Endothelial cell of umbilical vein (primary cell): ENCODE data around the gene DGKI. TPM values are rescaled to one million over a fixed set of nuclear protein-coding genes. Genes with fewer than 3 reads are reported as not detected.

Experiments used
- BruUV-seq: library from RNA; stranded (reverse); fragments of 400-500 nt; replicated peaks from 2 replicates; lab custom pipeline; 2021; lab: Mats Ljungman, UMichigan
- CTCF ChIA-PET: fragments of 300-600, 350-600 bp; sonication (Branson Sonifier 250); formaldehyde crosslinking; loops from one replicate; lab custom pipeline; 2021; ENCODE audit warnings: antibody characterized with exemption, inconsistent platforms; lab: Charles Lee
- POLR2A ChIA-PET: fragments of 300-600, 350-600 bp; sonication (Branson Sonifier 250); formaldehyde crosslinking; loops from one replicate; lab custom pipeline; 2021; ENCODE audit warnings: antibody characterized with exemption, inconsistent platforms; lab: Charles Lee
- DNase-seq: peaks from one replicate; pipeline ENCODE4 v3.0.0-alpha.2; 2011; ENCODE audit warnings: low read depth, low spot score
- FAIRE-seq: peaks from 2 replicates; lab custom pipeline; 2011; peaks lifted over from hg19 to GRCh38; lab: Jason Lieb, UNC
- H2AFZ ChIP-seq: 2 replicates; pipeline ENCODE4 v1.6.0; 2012; ENCODE audit warnings: low read depth, low read length, control low read depth, inconsistent platforms
- H3K27ac ChIP-seq: 2 replicates; pipeline ENCODE4 v1.5.1; 2011; ENCODE audit warnings: low read depth, mild to moderate bottlenecking, control low read depth, low read length, moderate library complexity; ENCODE audit not compliant: insufficient read depth
- H3K27me3 ChIP-seq, 2 experiments: 2 replicates each; pipeline versions ENCODE4 v1.6.0 to v1.6.1; 2011; ENCODE audit warnings: low read length in 2 of 2, mixed read lengths in 1 of 2; ENCODE audit not compliant: control insufficient read depth in 2 of 2, insufficient read depth in 2 of 2
- H3K36me3 ChIP-seq, 2 experiments: 2 replicates in 1 of 2; 3 replicates in 1 of 2; pipeline ENCODE4 v1.5.1; 2011; ENCODE audit warnings: low read length in 2 of 2, mild to moderate bottlenecking in 1 of 2, moderate library complexity in 1 of 2; ENCODE audit not compliant: control insufficient read depth in 2 of 2, insufficient read depth in 2 of 2; ENCODE audit errors: extremely low read depth in 1 of 2
- H3K4me1 ChIP-seq: 3 replicates; pipeline ENCODE4 v1.5.1; 2011; ENCODE audit warnings: mild to moderate bottlenecking, low read length; ENCODE audit not compliant: control insufficient read depth, insufficient read depth; ENCODE audit errors: extremely low read depth
- H3K4me2 ChIP-seq: 2 replicates; pipeline ENCODE4 v1.6.1; 2011; ENCODE audit warnings: low read length, control low read depth, mixed read lengths; ENCODE audit not compliant: insufficient read depth
- H3K4me3 ChIP-seq, 3 experiments: fragments of 200-600 bp in 1 of 3; sonication (generic), shearing (Covaris generic) in 1 of 3; replicated peaks in 1 of 3; 2 replicates each; pipeline ENCODE4 v1.5.1; 2011 to 2016; ENCODE audit warnings: control low read depth in 3 of 3, low read length in 3 of 3, mild to moderate bottlenecking in 2 of 3, inconsistent platforms in 1 of 3, low read depth in 1 of 3, moderate library complexity in 1 of 3; ENCODE audit not compliant: insufficient read depth in 1 of 3
- H3K79me2 ChIP-seq: 2 replicates; pipeline ENCODE4 v1.6.0; 2012; ENCODE audit warnings: low read length, inconsistent platforms; ENCODE audit not compliant: control insufficient read depth, insufficient read depth
- H3K9ac ChIP-seq: replicated peaks from 2 replicates; pipeline ENCODE3; 2011; ENCODE audit warnings: low read length, control low read depth; ENCODE audit not compliant: insufficient read depth; ENCODE audit errors: extremely low read depth
- H3K9me1 ChIP-seq: replicated peaks from 3 replicates; pipeline ENCODE4 v1.6.0; 2011; ENCODE audit warnings: mild to moderate bottlenecking, low read length; ENCODE audit not compliant: control insufficient read depth, insufficient read depth; ENCODE audit errors: extremely low read depth
- H3K9me3 ChIP-seq: replicated peaks from 2 replicates; pipeline ENCODE4 v1.5.1; 2012; ENCODE audit warnings: low read length, inconsistent platforms; ENCODE audit not compliant: control insufficient read depth, insufficient read depth
- H4K20me1 ChIP-seq: replicated peaks from 2 replicates; pipeline ENCODE3; 2011; ENCODE audit warnings: mild to moderate bottlenecking, low read length; ENCODE audit not compliant: control insufficient read depth, insufficient read depth; ENCODE audit errors: extremely low read depth
- CTCF ChIP-seq, 2 donors: IDR thresholded peaks; 1 replicate in 1 of 2; 2 replicates in 1 of 2; pipeline ENCODE4 v1.5.1; 2011; ENCODE audit warnings: low read length in 2 of 2, mild to moderate bottlenecking in 2 of 2, moderate library complexity in 2 of 2, control low read depth in 1 of 2, inconsistent platforms in 1 of 2, low read depth in 1 of 2; ENCODE audit not compliant: insufficient read depth in 1 of 2; ENCODE audit errors: extremely low read depth in 1 of 2
- EZH2 ChIP-seq: IDR thresholded peaks from 2 replicates; pipeline ENCODE4 v1.6.1; 2012; ENCODE audit warnings: borderline replicate concordance, low read depth, mild to moderate bottlenecking, moderate library complexity, low read length, inconsistent platforms; ENCODE audit not compliant: severe bottlenecking
- FOS ChIP-seq: IDR thresholded peaks from 2 replicates; pipeline ENCODE4 v1.6.1; 2011; ENCODE audit warnings: mild to moderate bottlenecking, low read length, moderate library complexity, borderline replicate concordance; ENCODE audit not compliant: insufficient read depth
- GATA2 ChIP-seq: IDR thresholded peaks from 2 replicates; pipeline ENCODE4 v1.7.0; 2011; ENCODE audit warnings: low read depth, mild to moderate bottlenecking, moderate library complexity, mixed read lengths, low read length; ENCODE audit not compliant: insufficient read length, insufficient read depth
- JUN ChIP-seq: IDR thresholded peaks from 2 replicates; pipeline ENCODE4 v1.6.1; 2011; ENCODE audit warnings: borderline replicate concordance, low read depth; ENCODE audit not compliant: insufficient read length, insufficient read depth
- MYC ChIP-seq: IDR thresholded peaks from one replicate; pipeline ENCODE4 v1.6.1; 2011; ENCODE audit warnings: mild to moderate bottlenecking, low read depth, low read length
- POLR2A ChIP-seq: IDR thresholded peaks from 2 replicates; pipeline ENCODE4 v1.6.1; 2012; ENCODE audit warnings: low read depth, mild to moderate bottlenecking, control low read depth, low read length
- POLR2AphosphoS5 ChIP-seq: IDR thresholded peaks from 2 replicates; pipeline ENCODE4 v1.6.1; 2012; ENCODE audit warnings: low read depth, mild to moderate bottlenecking, control low read depth, low read length, moderate library complexity; ENCODE audit not compliant: insufficient read depth
- dilution Hi-C: fragments of 300-500 bp; cut with MboI; formaldehyde crosslinking; loops from one replicate; pipeline ENCODE4 v1.15.0; 2019; ENCODE audit warnings: low sequenced_read_pairs; ENCODE audit not compliant: extremely low pct_ligation_motif_present
- intact Hi-C: fragments of 100-400 bp; cut with micrococcal nuclease; formaldehyde crosslinking; loops from one replicate; pipeline ENCODE4 v1.10.0; 2022
- polyA plus RNA-seq, 4 experiments: library from polyadenylated mRNA; depleted of rRNA in 3 of 4; stranded (reverse) in 3 of 4; unstranded in 1 of 4; fragments of >200 nt; gene quantifications; 2 replicates each; pipeline versions ENCODE4 v1.2.1 to v1.2.3, GENCODE V29; 2011 to 2012; ENCODE audit warnings: missing spikeins in 1 of 4
- total RNA-seq: library from RNA; stranded (reverse); gene quantifications from 2 replicates; pipeline ENCODE4 v1.2.3, GENCODE V29; 2021
- TF ChIP-seq, protein P1 (sequence below): IDR thresholded peaks from 2 replicates; pipeline ENCODE4 v1.6.1; 2011; ENCODE audit not compliant: insufficient read depth, insufficient read length

DGKI gene
- total and polyA plus RNA-seq, 2 donors (not counting 3 experiments of a cell fraction or from before 2014, with no cell fraction given): 0.11 to 0.51 TPM

- H3K27ac ChIP-seq: no peak overlapping the region
- CTCF ChIA-PET: no interaction called here
- TF ChIP-seq CTCF (IDR thresholded peaks at IDR 0.05; ENCODE audit: extremely low read depth in 1 of 2, insufficient read depth in 1 of 2, low read depth in 1 of 2, low read length in 2 of 2) (no peak), POLR2A (no peak), JUN (no peak), FOS (no peak), POLR2AphosphoS5 (no peak), GATA2 (no peak), MYC (no peak), EZH2 (no peak)
- TF ChIP-seq, protein P1, sequence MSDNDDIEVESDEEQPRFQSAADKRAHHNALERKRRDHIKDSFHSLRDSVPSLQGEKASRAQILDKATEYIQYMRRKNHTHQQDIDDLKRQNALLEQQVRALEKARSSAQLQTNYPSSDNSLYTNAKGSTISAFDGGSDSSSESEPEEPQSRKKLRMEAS: no peak
- DNase-seq (no peak), FAIRE-seq (no peak)
- H2AFZ ChIP-seq: no peak overlapping the region
- H3K79me2 ChIP-seq: no peaks in the 10 kb centered on the region
- POLR2A ChIA-PET: no interaction called here
- no peaks in the 10 kb centered on the region for H4K20me1 ChIP-seq
- no TSS peak for BruUV-seq
- no peak overlapping the region for H3K4me2 ChIP-seq
- no peak overlapping the region for H3K9ac ChIP-seq
- no peaks in the 10 kb centered on the region for H3K9me3 ChIP-seq
- H3K27me3 ChIP-seq: peaks cover 0 to 2% of the 10 kb centered on the region in 2 experiments
- H3K4me1 ChIP-seq: no peaks in the 10 kb centered on the region
- no peaks in the 10 kb centered on the region for H3K36me3 ChIP-seq
- intact Hi-C loops: no loop called here
- no peaks in the 10 kb centered on the region for H3K9me1 ChIP-seq
- dilution Hi-C loops: no loop called here
- no peak overlapping the region for H3K4me3 ChIP-seq
These were observed 114.6 kb downstream of the DGKI start for GRCh38 chr7:137732168-137732567.
